Omental fat pad (tissue), 4 donors: Measurements from ENCODE around the gene FOLR1. TPM values are rescaled to one million over a fixed set of nuclear protein-coding genes. Genes with fewer than 3 reads are reported as not detected.

Source experiments
- ATAC-seq: fragments of 150-250 bp; one replicate; pipeline ENCODE4 v1.9.1; 2016; ENCODE audit warnings: mild to moderate bottlenecking, moderate library complexity; ENCODE audit not compliant: low FRiP score
- DNase-seq: peaks from one replicate; pipeline ENCODE4 v3.0.0-alpha.2; 2019; ENCODE audit warnings: low spot score
- CTCF ChIP-seq, 3 donors: fragments of 450-650 bp; IDR thresholded peaks; one replicate each; pipeline ENCODE4 v1.5.1; 2016 to 2017; ENCODE audit warnings: antibody characterized with exemption in 3 of 3, mild to moderate bottlenecking in 3 of 3, moderate library complexity in 2 of 3
- total RNA-seq, 4 donors: library from RNA; depleted of rRNA; stranded (reverse); fragments of >200 nt; gene quantifications; one replicate each; pipeline ENCODE4 v1.1.0, GENCODE V29; 2016

FOLR1 gene
- total RNA-seq, 4 donors from 2014 or later, result not detected

- no peak for TF ChIP-seq CTCF (IDR thresholded peaks at IDR 0.05)
- DNase-seq (no peak), ATAC-seq (no peak)
These were observed 52.1 kb downstream of the FOLR1 start, which contains the start of gene PHOX2A for GRCh38 chr11:72244060-72244360. Gene PHOX2A (minus strand): TSS chr11:72244176. CDS start chr11:72244004, 172 bp downstream.

GRCh38 chr11:72244361-72245262 lies 52.7 kb downstream of the FOLR1 start:
- TF ChIP-seq CTCF (IDR thresholded peaks at IDR 0.05), result no peak
- no peak for ATAC-seq
- DNase-seq, result no peak

GRCh38 chr11:72245263-72245816 lies 53.4 kb downstream of the FOLR1 start:
- no peak for DNase-seq
- no peak for ATAC-seq
- TF ChIP-seq CTCF (IDR thresholded peaks at IDR 0.05), result no peak

Other genes starting within 250 kb of the FOLR1 start
- 10 to 100 TPM in 2 of 4 donors, 1 to 10 TPM in 2; 4.1 to 16.7 (median 10.8) TPM for gene IL18BP, start 193.2 kb upstream of the FOLR1 start, total RNA-seq
- gene NUMA1, start 111.6 kb upstream of the FOLR1 start, total RNA-seq, result 100 to 1,000 TPM; 113 to 270 (median 159) TPM
- 1 to 10 TPM; 4.0 to 10.0 (median 5.4) TPM for gene LRRC51, start 111.3 kb upstream of the FOLR1 start, total RNA-seq
- 100 to 1,000 TPM in 2 of 4 donors, 10 to 100 TPM in 2; 88.7 to 137 (median 111) TPM for gene LAMTOR1, start 88.8 kb upstream of the FOLR1 start, total RNA-seq
- gene TOMT, start 86.2 kb upstream of the FOLR1 start, total RNA-seq, result not detected
- gene ANAPC15, start 79.4 kb upstream of the FOLR1 start, total RNA-seq, result 10 to 100 TPM; 13.2 to 26.9 (median 22.8) TPM
- gene FOLR3, start 56.4 kb upstream of the FOLR1 start, total RNA-seq, result 10 to 100 TPM in 1 of 4 donors, not detected in 3; 25.7 TPM
- 100 to 1,000 TPM in 2 of 4 donors, 10 to 100 TPM in 2; 52.5 to 128 (median 95.5) TPM for gene FOLR2, start 24.7 kb downstream of the FOLR1 start, total RNA-seq
- 10 to 100 TPM; 47.6 to 65.1 (median 57.6) TPM for gene INPPL1, start 32.6 kb downstream of the FOLR1 start, total RNA-seq
- not detected for gene PHOX2A, start 52.0 kb downstream of the FOLR1 start, total RNA-seq
- gene CLPB, start 242.4 kb downstream of the FOLR1 start, total RNA-seq, result 10 to 100 TPM; 24.7 to 29.0 (median 26.3) TPM